Measurements from ENCODE around the gene DNAJC27. TPM values are rescaled to one million over a fixed set of nuclear protein-coding genes. Genes with fewer than 3 reads are reported as not detected.

Gene DNAJC27
- total RNA-seq, 1 experiment from 2014 or later, result 5.1 TPM

GRCh38 chr2:24926220-24926601 lies 45.5 kb downstream of the DNAJC27 start:
- TF ChIP-seq CTCF (IDR thresholded peaks at IDR 0.05; ENCODE audit: insufficient read depth in 1 of 2, low read depth in 1 of 2, low read length in 1 of 2, severe bottlenecking in 1 of 2, unreplicated experiment in 1 of 2), result no peak
- H3K9me3 Mint-ChIP-seq (ENCODE audit: unreplicated experiment), result no peaks in the 10 kb centered on the region
- H3K4me3 Mint-ChIP-seq (ENCODE audit: unreplicated experiment), result no peak overlapping the region
- no peaks in the 10 kb centered on the region for H3K4me1 Mint-ChIP-seq (ENCODE audit: low read depth, unreplicated experiment)
- Histone ChIP-seq H3K36me3 (ENCODE audit: control insufficient read depth, insufficient read depth, low read length) (no peaks in the 10 kb centered on the region), H3K4me1 (no peaks in the 10 kb centered on the region), H3K9me3 (no peaks in the 10 kb centered on the region), H3K27me3 (replicated peaks; ENCODE audit: control insufficient read depth, insufficient read depth, low read length) (no peaks in the 10 kb centered on the region), H3K4me3 (ENCODE audit: low read depth, low read length) (no peak overlapping the region)
- ChIA-PET POLR2A (no interaction called here), CTCF (no interaction called here)
- no peaks in the 10 kb centered on the region for H3K36me3 Mint-ChIP-seq (ENCODE audit: insufficient read depth, unreplicated experiment)
- BruUV-seq (replicated peaks), result no TSS peak
- no peak overlapping the region for H3K27ac Mint-ChIP-seq (ENCODE audit: unreplicated experiment)
- DNase-seq, result no peak
- no peaks in the 10 kb centered on the region for H3K27me3 Mint-ChIP-seq (ENCODE audit: insufficient read depth, unreplicated experiment)
- intact Hi-C loops (cut with micrococcal nuclease; ENCODE audit: unreplicated experiment), result loop anchor here (10.0 kb wide), 1 partner anchor 511 kb away; no protein-coding TSS in a partner anchor

- no peaks in the 10 kb centered on the region for H3K9me3 ChIP-seq
- no peak overlapping the region for H3K27ac Mint-ChIP-seq (ENCODE audit: unreplicated experiment)
- H3K9me3 Mint-ChIP-seq (ENCODE audit: unreplicated experiment), result no peaks in the 10 kb centered on the region
- no peaks in the 10 kb centered on the region for H3K27me3 Mint-ChIP-seq (ENCODE audit: insufficient read depth, unreplicated experiment)
- BruUV-seq (replicated peaks), result no TSS peak
- H3K4me1 ChIP-seq, result no peaks in the 10 kb centered on the region
- no peak overlapping the region for H3K4me3 ChIP-seq (ENCODE audit: low read depth, low read length)
- H3K4me1 Mint-ChIP-seq (ENCODE audit: low read depth, unreplicated experiment), result no peaks in the 10 kb centered on the region
- POLR2A ChIA-PET, result no interaction called here
- H3K36me3 Mint-ChIP-seq (ENCODE audit: insufficient read depth, unreplicated experiment), result no peaks in the 10 kb centered on the region
- H3K27me3 ChIP-seq (replicated peaks; ENCODE audit: control insufficient read depth, insufficient read depth, low read length), result no peaks in the 10 kb centered on the region
- DNase-seq, result no peak
- no peaks in the 10 kb centered on the region for H3K36me3 ChIP-seq (ENCODE audit: control insufficient read depth, insufficient read depth, low read length)
- no peak for TF ChIP-seq CTCF (IDR thresholded peaks at IDR 0.05; ENCODE audit: insufficient read depth in 1 of 2, low read depth in 1 of 2, low read length in 1 of 2, severe bottlenecking in 1 of 2, unreplicated experiment in 1 of 2)
- no peak overlapping the region for H3K4me3 Mint-ChIP-seq (ENCODE audit: unreplicated experiment)
- CTCF ChIA-PET, result no interaction called here
- intact Hi-C loops (cut with micrococcal nuclease; ENCODE audit: unreplicated experiment), result loop anchor here (10.0 kb wide), 1 partner anchor 511 kb away; no protein-coding TSS in a partner anchor
These were observed 45.9 kb downstream of the DNAJC27 start for GRCh38 chr2:24925815-24926214.

- intact Hi-C loops (cut with micrococcal nuclease; ENCODE audit: unreplicated experiment), result loop anchor here (10.0 kb wide), 1 partner anchor 510 kb away; no protein-coding TSS in a partner anchor
- H3K27me3 ChIP-seq (replicated peaks; ENCODE audit: control insufficient read depth, insufficient read depth, low read length), result no peaks in the 10 kb centered on the region
- no peaks in the 10 kb centered on the region for H3K4me1 ChIP-seq
- POLR2A ChIA-PET, result no interaction called here
- H3K4me3 ChIP-seq (ENCODE audit: low read depth, low read length), result no peak overlapping the region
- CTCF ChIA-PET, result interaction anchor here (0.7 kb wide), 1 partner anchor 132 kb away, joined by 3 read pairs; the partner anchor contains the start of genes CENPO and PTRHD1
- Mint-ChIP-seq H3K36me3 (ENCODE audit: insufficient read depth, unreplicated experiment) (no peaks in the 10 kb centered on the region), H3K27ac (ENCODE audit: unreplicated experiment) (no peak overlapping the region), H3K27me3 (ENCODE audit: insufficient read depth, unreplicated experiment) (no peaks in the 10 kb centered on the region), H3K9me3 (ENCODE audit: unreplicated experiment) (no peaks in the 10 kb centered on the region), H3K4me3 (ENCODE audit: unreplicated experiment) (no peak overlapping the region), H3K4me1 (ENCODE audit: low read depth, unreplicated experiment) (no peaks in the 10 kb centered on the region)
- TF ChIP-seq CTCF (IDR thresholded peaks at IDR 0.05; ENCODE audit: insufficient read depth in 1 of 2, low read depth in 1 of 2, low read length in 1 of 2, severe bottlenecking in 1 of 2, unreplicated experiment in 1 of 2), result no peak
- H3K36me3 ChIP-seq (ENCODE audit: control insufficient read depth, insufficient read depth, low read length), result no peaks in the 10 kb centered on the region
- DNase-seq, result no peak
- no peaks in the 10 kb centered on the region for H3K9me3 ChIP-seq
- no TSS peak for BruUV-seq (replicated peaks)
These were observed 47.0 kb downstream of the DNAJC27 start for GRCh38 chr2:24924732-24925131.

Data from Caco-2 (cell line).